Uterus (tissue), 2 donors: Measurements from ENCODE around the gene SYTL5.

Experiments
- CTCF ChIP-seq, 4 experiments: fragments of 200-600 bp in 2 of 4; fragments of 450-650 bp in 2 of 4; sonication (generic) in 2 of 4; IDR thresholded peaks; one replicate each; pipeline ENCODE4 v1.5.1; 2016 to 2019; ENCODE audit warnings: antibody characterized with exemption in 4 of 4, mild to moderate bottlenecking in 2 of 4, moderate library complexity in 1 of 4
- POLR2A ChIP-seq, 2 donors: fragments of 450-650 bp; IDR thresholded peaks; one replicate each; pipeline ENCODE4 v1.6.1; 2016; ENCODE audit warnings: antibody characterized with exemption in 2 of 2, mild to moderate bottlenecking in 1 of 2, moderate library complexity in 1 of 2

GRCh38 chrX:38112566-38112965 lies 106.2 kb downstream of the SYTL5 start:
- TF ChIP-seq POLR2A (IDR thresholded peaks at IDR 0.05) (no peak), CTCF (IDR thresholded peaks at IDR 0.05) (no peak)
